NB4 (cell line): ENCODE measurements around the gene C9.

Experiments
- DNase-seq: peaks from one replicate; pipeline ENCODE4 v3.0.0; 2010; ENCODE audit warnings: low read depth
- H3K4me3 ChIP-seq: one replicate; pipeline ENCODE4 v1.5.1; 2011; ENCODE audit warnings: mild to moderate bottlenecking, low read depth, low read length, moderate library complexity
- CTCF ChIP-seq: IDR thresholded peaks from one replicate; pipeline ENCODE4 v1.5.1; 2012; ENCODE audit warnings: low read depth, low read length
- MYC ChIP-seq: IDR thresholded peaks from 2 replicates; pipeline ENCODE4 v1.6.1; 2011; ENCODE audit warnings: low read depth, low read length
- POLR2A ChIP-seq: IDR thresholded peaks from 2 replicates; pipeline ENCODE4 v1.6.1; 2011; ENCODE audit warnings: mild to moderate bottlenecking; ENCODE audit not compliant: insufficient read length; ENCODE audit errors: extremely low read depth
- TF ChIP-seq, protein P1 (sequence below): IDR thresholded peaks from 2 replicates; pipeline ENCODE4 v1.6.1; 2011; ENCODE audit warnings: low read depth, low read length

Gene C9

GRCh38 chr5:39381376-39381775 lies 17.1 kb upstream of the C9 start:
- H3K4me3 ChIP-seq: no peak overlapping the region
- DNase-seq: no peak
- no peak for TF ChIP-seq POLR2A
- TF ChIP-seq CTCF: no peak
- TF ChIP-seq, protein P1, sequence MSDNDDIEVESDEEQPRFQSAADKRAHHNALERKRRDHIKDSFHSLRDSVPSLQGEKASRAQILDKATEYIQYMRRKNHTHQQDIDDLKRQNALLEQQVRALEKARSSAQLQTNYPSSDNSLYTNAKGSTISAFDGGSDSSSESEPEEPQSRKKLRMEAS: no peak
- no peak for TF ChIP-seq MYC

DNA sequence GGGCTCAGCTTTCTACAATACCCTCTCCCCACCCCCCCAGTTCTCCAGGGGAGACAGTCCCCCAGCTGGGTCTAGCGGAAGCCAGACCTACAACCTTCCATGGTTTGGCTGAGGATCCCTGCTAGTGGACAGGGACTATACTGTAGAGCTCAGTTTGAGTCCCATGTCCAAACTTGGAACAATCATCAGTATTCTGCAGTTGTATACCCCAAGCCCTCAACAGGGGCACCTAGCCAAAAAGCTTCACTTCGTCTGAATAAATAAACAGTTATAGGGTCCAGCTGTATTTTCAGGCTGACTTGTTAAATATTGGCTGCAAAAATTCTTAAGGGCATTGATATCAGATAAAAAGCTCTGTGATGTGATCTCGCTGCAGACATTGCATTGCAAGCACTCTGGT lies 15.4 kb upstream of the C9 start:
- H3K4me3 ChIP-seq: no peak overlapping the region
- no peak for TF ChIP-seq MYC
- TF ChIP-seq, protein P1: no peak
- no peak for DNase-seq

GRCh38 chr5:39377613-39378012 lies 13.3 kb upstream of the C9 start:
- TF ChIP-seq, protein P1: no peak
- no peak for TF ChIP-seq CTCF
- TF ChIP-seq POLR2A: no peak
- no peak for TF ChIP-seq MYC
- no peak for DNase-seq
- no peak overlapping the region for H3K4me3 ChIP-seq

DNA sequence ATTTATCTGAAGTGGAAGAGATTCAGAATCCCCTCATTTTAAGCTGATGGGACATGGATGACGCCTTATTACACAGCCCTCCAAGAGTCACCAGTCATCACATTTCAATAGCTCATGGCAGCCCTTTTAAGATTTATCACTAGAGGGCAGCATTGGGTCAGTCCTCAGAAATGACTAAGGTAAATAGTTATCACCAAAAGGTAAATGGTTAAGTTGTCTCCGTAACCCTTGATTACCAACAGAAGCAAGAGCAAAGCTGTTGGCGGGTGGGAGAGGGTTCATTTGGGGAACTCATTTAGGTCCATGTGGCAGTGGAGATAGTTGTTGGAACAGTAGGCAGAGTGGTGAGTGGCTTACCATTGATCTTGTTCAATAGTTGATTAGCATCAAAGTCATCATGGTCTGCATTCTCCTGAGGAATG lies 12.0 kb upstream of the C9 start:
- TF ChIP-seq MYC: no peak
- TF ChIP-seq CTCF: peak; percentile 63
- peak; percentile 62 for DNase-seq
- no peak overlapping the region for H3K4me3 ChIP-seq

- TF ChIP-seq, protein P1: no peak
- TF ChIP-seq POLR2A (no peak), MYC (no peak), CTCF (no peak)
- no peak overlapping the region for H3K4me3 ChIP-seq
- DNase-seq: no peak
These were observed 9.5 kb upstream of the C9 start for GRCh38 chr5:39373791-39374190.

- no peak for TF ChIP-seq POLR2A
- no peak for TF ChIP-seq CTCF
- TF ChIP-seq, protein P1: no peak
- TF ChIP-seq MYC: no peak
- no peak overlapping the region for H3K4me3 ChIP-seq
- DNase-seq: no peak
These were observed 7.0 kb upstream of the C9 start for GRCh38 chr5:39371367-39371635.
